NCI-H446 treated with DMSO at 0.1 percent for 48 hours (cell line): Measurements from ENCODE around the gene ANK3.

Experiments used
- DNase-seq: peaks from one replicate; lab custom pipeline; 2025; lab: John Stamatoyannopoulos, UW

Gene ANK3

DNA sequence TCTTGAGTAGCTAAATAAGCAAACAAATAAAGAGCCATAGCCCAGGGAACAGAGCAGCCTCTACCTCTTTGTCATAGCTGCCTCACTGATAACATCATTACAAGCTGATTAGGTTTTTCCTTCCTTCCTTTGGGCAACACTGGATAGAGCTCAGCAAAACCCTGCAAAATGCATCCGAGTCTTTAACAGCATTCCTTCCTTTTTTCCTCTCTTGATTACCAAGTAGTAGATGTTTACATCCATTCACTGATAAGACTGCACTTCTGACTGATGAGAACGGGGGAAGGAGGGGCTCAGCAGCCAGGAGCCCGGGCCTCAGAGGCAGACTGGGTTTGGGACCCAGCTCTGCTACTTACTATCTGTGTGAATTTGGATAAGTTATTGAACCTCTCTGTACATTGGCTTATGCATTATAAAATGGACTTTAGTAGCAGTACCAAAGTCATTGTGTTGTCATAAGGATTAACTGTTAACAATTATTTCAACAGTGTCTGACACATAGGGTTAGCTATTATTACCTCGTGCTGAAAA lies 214.2 kb downstream of the ANK3 start:
- DNase-seq, result no peak

GRCh38 chr10:60172363-60172990 lies 217.2 kb downstream of the ANK3 start:
- no peak for DNase-seq

DNA sequence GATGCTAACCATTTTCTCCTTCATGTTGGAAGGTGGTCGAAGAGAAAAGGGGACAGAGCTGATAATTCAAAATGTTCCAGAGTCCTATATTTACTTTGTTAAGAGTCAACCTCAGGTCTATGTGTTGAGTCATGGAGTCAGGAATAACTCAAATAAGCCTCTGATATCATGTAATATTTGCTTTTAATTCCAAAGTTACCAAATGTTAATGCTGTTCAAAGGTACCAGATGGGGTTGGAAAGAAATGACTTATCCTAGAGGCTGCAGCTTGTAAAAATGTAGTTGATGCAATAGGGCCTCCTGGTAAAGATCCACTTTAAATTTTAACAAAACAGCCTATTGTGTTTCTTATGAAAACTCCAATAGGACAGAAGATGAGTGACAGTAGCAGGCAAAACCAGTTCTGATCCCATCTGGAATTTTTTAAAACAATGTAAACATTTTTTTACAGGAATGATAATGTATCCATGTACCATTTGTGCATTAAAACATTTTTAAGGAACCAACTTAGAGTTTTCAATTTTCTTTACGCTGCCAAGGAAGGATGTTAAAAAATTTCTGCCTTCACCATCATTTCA lies 218.2 kb downstream of the ANK3 start:
- no peak for DNase-seq

- DNase-seq, result no peak
These were observed 219.4 kb downstream of the ANK3 start for GRCh38 chr10:60170250-60170649.

DNA sequence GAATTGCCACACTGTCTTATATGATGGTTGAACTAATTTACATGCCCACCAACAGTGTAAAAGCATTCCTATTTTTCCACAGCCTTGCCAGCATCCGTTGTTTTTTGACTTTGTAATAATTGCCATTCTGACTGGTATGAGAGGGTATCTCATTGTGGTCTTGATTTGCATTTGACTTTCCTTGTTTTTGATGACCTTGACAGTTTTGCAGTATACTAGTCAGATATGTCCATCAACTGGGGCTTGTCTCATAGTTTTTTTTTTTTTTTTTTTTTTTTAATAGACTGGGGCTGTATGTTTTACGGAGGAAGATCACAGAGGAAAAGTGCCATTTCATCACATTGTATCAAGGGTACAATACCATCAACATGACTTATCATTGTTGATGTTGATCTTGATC lies 220.6 kb downstream of the ANK3 start:
- DNase-seq, result no peak

DNA sequence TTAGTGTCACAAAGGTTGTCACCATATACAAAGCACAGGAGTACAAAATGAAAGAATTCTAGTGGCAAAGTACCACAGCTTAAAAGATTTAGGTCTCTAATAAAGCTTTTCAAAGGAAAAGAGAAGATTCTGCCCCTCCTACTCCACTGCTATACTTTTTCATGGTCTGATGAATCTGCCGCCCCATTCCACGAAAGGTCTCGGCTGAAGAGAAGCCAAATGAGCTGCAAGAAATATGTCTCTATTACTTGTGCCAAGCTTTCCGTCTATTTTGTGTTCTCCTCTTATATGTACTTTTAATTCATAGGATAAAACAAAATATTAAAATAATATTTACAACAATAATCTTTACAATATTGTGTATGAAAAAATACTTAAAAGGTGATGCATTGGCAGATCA lies 222.6 kb downstream of the ANK3 start:
- peak; percentile 10 for DNase-seq

DNA sequence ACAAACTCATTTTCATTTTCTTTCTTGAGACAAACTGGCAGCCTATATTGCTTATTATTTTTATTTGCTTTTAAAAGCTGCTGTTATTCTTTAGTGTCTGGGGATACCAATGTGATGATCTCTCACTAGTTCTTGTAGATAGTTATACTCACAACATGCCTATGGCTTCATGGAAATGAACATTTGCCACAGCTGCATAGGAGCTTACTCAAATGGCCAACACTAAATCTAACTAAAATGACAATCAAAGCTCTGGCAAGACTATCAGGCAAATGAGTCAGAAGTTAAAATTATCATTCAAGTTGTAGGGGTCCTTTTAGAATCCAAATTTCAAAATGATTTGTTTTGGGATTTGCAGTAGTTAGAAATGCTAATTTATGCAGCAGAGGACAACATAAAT lies 225.9 kb downstream of the ANK3 start:
- no peak for DNase-seq

GRCh38 chr10:60162631-60163030 lies 227.0 kb downstream of the ANK3 start:
- DNase-seq, result peak; percentile 31

DNA sequence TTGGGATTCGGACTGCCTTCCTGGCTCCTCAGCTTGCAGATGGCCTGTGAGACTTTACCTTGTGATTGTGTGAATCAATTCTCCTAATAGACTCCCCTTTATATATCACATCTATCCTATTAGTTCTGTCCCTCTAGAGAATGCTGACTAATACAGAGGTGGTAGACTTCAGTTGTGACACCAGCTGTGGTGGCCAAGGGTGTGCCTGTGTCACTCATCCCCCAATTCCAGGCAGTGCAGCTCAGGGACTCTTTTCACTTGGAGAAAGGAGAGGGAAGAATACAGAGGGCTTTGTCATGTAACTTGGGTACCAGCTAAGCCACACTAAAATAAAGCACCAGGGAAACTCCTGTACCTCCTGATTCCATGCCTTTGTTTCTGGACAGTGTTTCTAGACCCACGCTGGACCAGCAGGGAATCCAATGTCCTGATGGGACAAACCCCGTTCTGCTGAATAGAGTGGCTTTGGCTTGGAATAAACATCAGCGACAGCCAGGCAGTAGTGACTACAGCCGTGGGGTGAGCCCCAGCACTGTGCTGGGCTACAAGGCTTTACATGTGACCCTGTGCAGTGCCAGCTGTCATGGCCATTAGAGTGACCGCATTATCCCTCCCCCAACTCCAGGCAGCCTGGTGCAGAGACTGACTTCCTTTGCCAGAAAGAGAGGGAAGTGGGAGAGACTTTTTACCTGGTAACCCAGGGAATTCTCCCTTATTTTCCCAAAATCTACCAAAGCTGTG lies 233.6 kb downstream of the ANK3 start:
- no peak for DNase-seq

DNA sequence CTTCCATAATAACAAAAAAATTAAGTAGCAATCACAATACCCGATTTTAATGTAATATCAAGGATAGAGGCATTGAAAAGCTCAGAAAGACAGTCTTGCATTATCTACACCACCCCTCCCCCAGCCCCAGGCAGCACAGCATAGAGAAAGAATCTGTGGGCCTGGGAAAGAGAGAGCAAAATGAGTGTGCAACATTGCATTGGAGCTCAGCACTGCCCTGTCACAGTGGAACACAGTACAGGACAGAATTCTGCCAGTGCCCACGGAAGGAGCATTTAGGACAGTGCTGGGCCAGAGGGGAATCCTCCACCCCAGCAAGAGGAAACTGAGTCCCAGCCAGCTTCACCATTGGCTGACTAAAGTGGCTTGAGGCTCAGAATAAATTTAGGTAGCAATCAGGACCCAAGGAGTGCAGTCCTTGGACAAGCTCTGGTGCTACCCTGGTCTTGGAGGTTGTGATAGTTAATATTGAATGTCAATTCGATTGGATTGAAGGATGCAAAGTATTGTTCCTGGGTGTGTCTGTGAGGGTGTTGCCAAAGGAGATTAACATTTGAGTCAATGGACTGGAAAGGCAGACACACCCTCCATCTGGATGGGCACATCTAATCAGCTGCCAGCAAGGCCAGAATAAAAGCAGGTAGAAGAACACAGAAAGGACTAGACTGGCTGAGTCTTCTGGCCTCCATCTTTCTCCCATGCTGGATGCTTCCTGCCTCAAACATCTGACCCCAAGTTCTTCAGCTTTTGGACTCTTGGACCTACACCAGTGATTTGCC lies 234.4 kb downstream of the ANK3 start:
- no peak for DNase-seq

GRCh38 chr10:60149003-60149402 lies 240.7 kb downstream of the ANK3 start:
- no peak for DNase-seq

- DNase-seq, result no peak
These were observed 241.3 kb downstream of the ANK3 start for GRCh38 chr10:60148266-60148840.

GRCh38 chr10:60147576-60148265 lies 242.0 kb downstream of the ANK3 start:
- DNase-seq, result no peak

- no peak for DNase-seq
These were observed 242.7 kb downstream of the ANK3 start for GRCh38 chr10:60147025-60147424.

GRCh38 chr10:60144099-60144498 lies 245.6 kb downstream of the ANK3 start:
- DNase-seq, result no peak

DNA sequence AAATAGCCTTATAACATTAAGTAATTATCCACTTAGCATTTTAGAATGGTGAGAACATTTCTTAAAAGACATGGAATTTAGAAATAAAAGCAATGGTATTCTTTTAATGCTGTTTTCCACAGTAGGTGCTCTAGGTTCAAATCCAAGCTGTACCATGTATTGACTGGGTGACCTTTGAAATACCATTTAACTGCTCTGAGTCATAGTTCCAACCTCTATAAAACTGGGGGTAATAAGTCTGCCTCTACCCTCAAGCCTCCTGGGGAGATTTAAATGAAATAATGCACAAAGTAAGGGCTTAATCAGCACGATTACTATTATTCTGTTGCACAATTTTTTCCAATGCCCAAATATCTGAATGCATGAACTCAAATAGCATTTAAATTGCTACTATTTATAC lies 246.9 kb downstream of the ANK3 start:
- no peak for DNase-seq

DNA sequence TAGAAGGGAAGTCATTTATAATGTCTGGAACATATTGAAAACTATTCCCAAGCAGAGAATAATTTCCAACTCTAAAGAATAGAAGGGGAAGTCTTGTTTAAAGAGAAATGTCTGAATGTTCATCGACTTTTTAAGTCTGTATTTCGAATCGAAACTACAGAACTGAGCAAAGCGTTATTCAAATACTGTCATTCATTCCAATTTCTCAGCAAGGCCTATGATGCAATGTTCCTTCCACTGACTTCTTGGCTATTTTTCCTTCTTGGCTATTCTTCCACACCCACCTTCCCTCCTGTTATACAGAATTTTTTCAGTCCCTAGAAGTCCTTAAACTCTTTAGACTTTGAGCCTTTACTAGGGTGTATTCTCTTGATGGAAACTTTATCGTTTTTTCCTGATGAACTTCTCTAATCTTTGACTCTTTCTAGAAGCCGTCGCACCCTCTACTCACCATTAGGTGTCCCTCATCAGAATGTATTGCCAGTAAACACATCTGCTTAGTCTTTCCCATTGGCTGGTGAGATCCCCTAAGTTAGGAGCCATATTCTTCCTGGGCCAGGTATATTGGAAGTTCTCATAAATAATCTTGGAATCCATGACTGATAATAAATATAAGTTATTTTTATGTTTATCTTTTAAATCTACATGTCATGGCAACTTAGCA lies 247.6 kb downstream of the ANK3 start:
- no peak for DNase-seq

DNA sequence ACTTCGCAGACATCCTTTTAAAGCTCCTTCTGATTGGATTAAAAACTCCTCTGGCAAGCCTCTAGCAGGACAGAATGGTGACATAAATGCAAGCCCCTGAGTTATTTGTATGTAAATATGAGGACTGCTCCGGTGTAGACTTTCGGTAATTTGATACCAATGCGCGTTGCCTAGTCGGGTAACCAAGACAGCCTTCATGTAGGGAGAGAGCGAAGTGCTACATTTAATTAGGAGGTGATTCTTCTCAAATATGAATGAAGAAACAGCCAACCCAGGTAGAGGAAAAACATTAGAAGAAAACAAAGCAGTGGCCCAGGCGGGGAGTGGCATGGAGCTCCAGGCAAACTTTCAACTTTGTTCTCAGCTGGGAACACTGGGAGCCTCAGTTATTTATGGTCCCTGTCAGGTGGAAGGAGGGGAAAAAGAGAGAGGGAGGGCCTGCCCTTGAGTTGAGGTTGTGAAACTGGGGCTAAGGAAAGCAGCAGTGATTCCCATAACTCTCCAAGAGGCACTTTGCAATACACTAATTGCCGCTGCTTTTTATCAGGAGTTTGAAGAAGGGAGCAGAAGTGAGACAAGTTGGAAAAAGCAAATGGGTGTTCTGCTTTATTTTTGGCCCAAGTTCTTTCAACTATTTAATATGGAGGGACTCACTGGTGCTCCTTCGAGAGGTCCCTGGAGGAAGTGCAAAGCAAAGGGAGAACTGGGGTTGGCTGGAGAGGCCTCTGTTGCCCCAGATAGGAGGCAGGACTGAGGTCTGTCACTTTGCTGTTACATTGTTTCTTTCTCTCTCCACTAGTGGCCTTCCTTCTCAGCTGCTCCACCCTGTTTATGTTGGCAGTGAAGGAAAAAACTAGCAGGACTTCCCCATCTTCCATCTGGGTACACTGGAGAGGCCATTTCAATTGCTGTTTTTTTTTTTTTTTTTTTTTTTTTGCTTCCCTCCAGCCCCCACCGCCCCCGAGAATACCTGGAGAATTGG lies 248.7 kb downstream of the ANK3 start:
- no peak for DNase-seq

- no peak for DNase-seq
These were observed 249.7 kb downstream of the ANK3 start for GRCh38 chr10:60139798-60140566.
